Nephron (organoid): ENCODE measurements around the gene CTSA.
A peak's percentile ranks its signal among the peaks of the same experiment; 100 is the strongest.

ENCODE experiments used
- H3K27ac Mint-ChIP-seq, 3 experiments: 2 replicates each; pipeline ENCODE4 v1.8.0; 2020; ENCODE audit warnings: mixed read lengths in 3 of 3, mild to moderate bottlenecking in 2 of 3, moderate library complexity in 1 of 3
- H3K27me3 Mint-ChIP-seq: 2 replicates; pipeline ENCODE4 v1.8.0; 2021; ENCODE audit warnings: low read depth, mild to moderate bottlenecking, moderate library complexity, mixed read lengths
- H3K36me3 Mint-ChIP-seq: 2 replicates; pipeline ENCODE4 v1.8.0; 2020; ENCODE audit warnings: low read depth, mixed read lengths
- H3K4me1 Mint-ChIP-seq: 2 replicates; pipeline ENCODE4 v1.8.0; 2020; ENCODE audit warnings: mixed read lengths
- H3K4me3 Mint-ChIP-seq, 3 experiments: 2 replicates each; pipeline ENCODE4 v1.8.0; 2020; ENCODE audit warnings: mild to moderate bottlenecking in 3 of 3, mixed read lengths in 3 of 3, moderate library complexity in 2 of 3
- H3K9me3 Mint-ChIP-seq: 2 replicates; pipeline ENCODE4 v1.8.0; 2020; ENCODE audit warnings: mixed read lengths
- TF ChIP-seq, protein P1 (sequence below), 3 experiments: fragments of 200-600 bp; sonication (generic); IDR thresholded peaks; one replicate each; pipeline ENCODE4 v1.5.0; 2021; ENCODE audit warnings: antibody characterized with exemption in 3 of 3; ENCODE audit not compliant: unreplicated experiment in 3 of 3

The CTSA gene

DNA sequence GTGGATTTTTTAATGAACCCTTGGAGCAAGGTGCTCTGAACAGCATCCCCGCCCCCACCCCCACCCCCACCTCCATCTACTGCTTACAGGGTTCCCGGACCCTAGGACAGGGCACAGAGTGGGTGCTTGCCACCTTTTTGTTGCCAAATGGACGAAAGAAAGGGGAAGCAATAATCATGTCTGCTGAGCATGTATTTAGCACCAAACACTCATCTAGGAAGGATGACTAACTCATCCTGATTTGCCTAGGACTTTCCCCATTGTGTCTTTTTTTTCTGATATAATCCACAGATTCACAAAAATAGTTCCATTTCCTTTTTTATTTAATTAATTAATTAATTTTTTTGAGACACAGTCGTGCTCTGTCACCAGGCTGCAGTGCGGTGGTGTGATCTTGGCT lies 22.0 kb downstream of the CTSA start:
- Mint-ChIP-seq H3K4me3 (peak overlapping the region; percentile 42 to 64 (median 56)), H3K4me1 (peaks cover 25% of the 10 kb centered on the region), H3K9me3 (no peaks in the 10 kb centered on the region), H3K36me3 (peaks cover 12% of the 10 kb centered on the region), H3K27me3 (no peaks in the 10 kb centered on the region), H3K27ac (no peak overlapping the region)
- TF ChIP-seq, protein P1, sequence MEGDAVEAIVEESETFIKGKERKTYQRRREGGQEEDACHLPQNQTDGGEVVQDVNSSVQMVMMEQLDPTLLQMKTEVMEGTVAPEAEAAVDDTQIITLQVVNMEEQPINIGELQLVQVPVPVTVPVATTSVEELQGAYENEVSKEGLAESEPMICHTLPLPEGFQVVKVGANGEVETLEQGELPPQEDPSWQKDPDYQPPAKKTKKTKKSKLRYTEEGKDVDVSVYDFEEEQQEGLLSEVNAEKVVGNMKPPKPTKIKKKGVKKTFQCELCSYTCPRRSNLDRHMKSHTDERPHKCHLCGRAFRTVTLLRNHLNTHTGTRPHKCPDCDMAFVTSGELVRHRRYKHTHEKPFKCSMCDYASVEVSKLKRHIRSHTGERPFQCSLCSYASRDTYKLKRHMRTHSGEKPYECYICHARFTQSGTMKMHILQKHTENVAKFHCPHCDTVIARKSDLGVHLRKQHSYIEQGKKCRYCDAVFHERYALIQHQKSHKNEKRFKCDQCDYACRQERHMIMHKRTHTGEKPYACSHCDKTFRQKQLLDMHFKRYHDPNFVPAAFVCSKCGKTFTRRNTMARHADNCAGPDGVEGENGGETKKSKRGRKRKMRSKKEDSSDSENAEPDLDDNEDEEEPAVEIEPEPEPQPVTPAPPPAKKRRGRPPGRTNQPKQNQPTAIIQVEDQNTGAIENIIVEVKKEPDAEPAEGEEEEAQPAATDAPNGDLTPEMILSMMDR (IDR thresholded peaks at IDR 0.05; ENCODE audit: unreplicated experiment in 3 of 3), result no peak

- TF ChIP-seq, protein P1 (IDR thresholded peaks at IDR 0.05; ENCODE audit: unreplicated experiment in 3 of 3), result no peak
- Mint-ChIP-seq H3K27ac (peak overlapping the region; percentile 91 to 98 (median 96)), H3K27me3 (no peaks in the 10 kb centered on the region), H3K9me3 (no peaks in the 10 kb centered on the region), H3K36me3 (no peaks in the 10 kb centered on the region), H3K4me1 (peaks cover 46% of the 10 kb centered on the region), H3K4me3 (peak overlapping the region; percentile 41 to 59 (median 58))
Measured at GRCh38 chr20:45917790-45918141, 26.6 kb downstream of the CTSA start.

DNA sequence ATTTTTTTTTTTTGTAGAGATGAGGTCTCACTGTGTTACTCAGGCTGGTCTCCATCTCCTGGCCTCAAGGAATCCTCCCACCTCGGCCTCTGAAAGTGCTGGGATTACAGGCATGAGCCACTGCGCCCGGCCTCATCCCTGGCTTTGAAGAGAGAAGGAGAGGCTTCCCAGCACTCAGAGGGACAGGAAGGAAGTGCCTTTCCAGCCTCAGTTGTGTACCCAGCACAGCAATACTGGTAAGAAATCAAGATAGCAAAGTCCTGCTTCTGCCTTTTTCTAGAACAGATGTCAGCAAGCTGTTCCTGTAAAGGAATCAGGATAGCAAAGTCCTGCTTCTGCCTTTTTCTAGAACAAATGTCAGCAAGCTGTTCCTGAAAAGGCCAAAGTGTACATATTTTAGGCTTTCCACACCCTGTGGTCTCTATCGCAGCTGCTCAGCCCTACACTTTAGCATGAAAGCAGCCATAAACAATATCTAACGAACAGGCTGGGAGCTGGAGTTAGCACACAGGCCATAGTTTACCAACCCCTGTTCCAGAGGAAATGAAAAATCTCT lies 27.1 kb downstream of the CTSA start:
- peak overlapping the region; percentile 91 to 98 (median 96) for H3K27ac Mint-ChIP-seq
- no peaks in the 10 kb centered on the region for H3K36me3 Mint-ChIP-seq
- peak overlapping the region in 2 of 3 experiments; percentile 58 to 59 for H3K4me3 Mint-ChIP-seq
- no peaks in the 10 kb centered on the region for H3K27me3 Mint-ChIP-seq
- H3K4me1 Mint-ChIP-seq, result peaks cover 51% of the 10 kb centered on the region
- H3K9me3 Mint-ChIP-seq, result no peaks in the 10 kb centered on the region
- TF ChIP-seq, protein P1 (IDR thresholded peaks at IDR 0.05; ENCODE audit: unreplicated experiment in 3 of 3), result no peak

DNA sequence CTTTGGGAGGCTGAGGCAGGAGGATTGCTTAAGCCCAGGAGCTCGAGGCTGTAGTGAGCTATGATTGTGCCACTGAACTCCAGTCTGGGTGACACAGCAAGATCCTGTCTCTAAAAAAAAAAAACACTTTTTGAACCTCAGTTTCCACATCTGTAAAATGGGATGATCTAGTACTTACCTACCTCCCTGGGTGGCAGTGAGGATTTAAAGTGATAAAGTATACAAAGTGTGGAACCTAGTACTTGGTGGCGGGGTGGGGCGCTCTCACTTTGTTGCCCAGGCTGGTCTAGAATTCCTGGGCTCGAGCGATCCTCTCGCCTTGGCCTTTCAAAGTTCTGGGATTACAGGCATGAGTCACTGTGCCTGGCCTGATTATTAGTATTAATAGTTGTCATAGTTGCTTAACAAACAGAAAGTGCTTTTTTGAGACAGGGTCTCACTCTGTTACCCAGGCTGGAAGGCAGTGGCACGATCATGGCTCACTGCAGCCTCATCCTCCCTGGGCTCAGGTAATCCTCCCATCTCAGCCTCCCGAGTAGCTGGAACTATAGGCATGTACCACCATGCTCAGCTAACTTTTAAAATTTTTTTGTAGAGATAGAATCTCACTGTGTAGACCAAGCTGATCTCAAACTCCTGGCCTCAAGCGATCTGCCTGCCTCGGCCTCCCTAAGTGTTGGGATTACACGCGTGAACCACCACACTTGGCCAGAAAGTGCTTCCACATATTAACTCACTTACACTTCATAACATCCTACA lies 27.8 kb downstream of the CTSA start:
- Mint-ChIP-seq H3K27ac (peak overlapping the region; percentile 95 to 98 (median 96)), H3K4me1 (peaks cover 52% of the 10 kb centered on the region), H3K4me3 (no peak overlapping the region), H3K36me3 (no peaks in the 10 kb centered on the region), H3K9me3 (no peaks in the 10 kb centered on the region), H3K27me3 (no peaks in the 10 kb centered on the region)
- TF ChIP-seq, protein P1 (IDR thresholded peaks at IDR 0.05; ENCODE audit: unreplicated experiment in 3 of 3), result no peak

GRCh38 chr20:45919542-45920399 lies 28.6 kb downstream of the CTSA start:
- H3K27me3 Mint-ChIP-seq, result no peaks in the 10 kb centered on the region
- H3K36me3 Mint-ChIP-seq, result no peaks in the 10 kb centered on the region
- peak overlapping the region; percentile 95 to 96 (median 95) for H3K27ac Mint-ChIP-seq
- TF ChIP-seq, protein P1 (IDR thresholded peaks at IDR 0.05; ENCODE audit: unreplicated experiment in 3 of 3), result no peak
- H3K4me3 Mint-ChIP-seq, result peak overlapping the region; percentile 58 to 79 (median 63)
- no peaks in the 10 kb centered on the region for H3K9me3 Mint-ChIP-seq
- H3K4me1 Mint-ChIP-seq, result peaks cover 52% of the 10 kb centered on the region
